Effector CD8-positive, alpha-beta T cell (primary cell): ENCODE measurements around the gene RNASE8.

Experiments
- DNase-seq: peaks from one replicate; lab custom pipeline; 2025; lab: John Stamatoyannopoulos, UW

RNASE8 gene

DNA sequence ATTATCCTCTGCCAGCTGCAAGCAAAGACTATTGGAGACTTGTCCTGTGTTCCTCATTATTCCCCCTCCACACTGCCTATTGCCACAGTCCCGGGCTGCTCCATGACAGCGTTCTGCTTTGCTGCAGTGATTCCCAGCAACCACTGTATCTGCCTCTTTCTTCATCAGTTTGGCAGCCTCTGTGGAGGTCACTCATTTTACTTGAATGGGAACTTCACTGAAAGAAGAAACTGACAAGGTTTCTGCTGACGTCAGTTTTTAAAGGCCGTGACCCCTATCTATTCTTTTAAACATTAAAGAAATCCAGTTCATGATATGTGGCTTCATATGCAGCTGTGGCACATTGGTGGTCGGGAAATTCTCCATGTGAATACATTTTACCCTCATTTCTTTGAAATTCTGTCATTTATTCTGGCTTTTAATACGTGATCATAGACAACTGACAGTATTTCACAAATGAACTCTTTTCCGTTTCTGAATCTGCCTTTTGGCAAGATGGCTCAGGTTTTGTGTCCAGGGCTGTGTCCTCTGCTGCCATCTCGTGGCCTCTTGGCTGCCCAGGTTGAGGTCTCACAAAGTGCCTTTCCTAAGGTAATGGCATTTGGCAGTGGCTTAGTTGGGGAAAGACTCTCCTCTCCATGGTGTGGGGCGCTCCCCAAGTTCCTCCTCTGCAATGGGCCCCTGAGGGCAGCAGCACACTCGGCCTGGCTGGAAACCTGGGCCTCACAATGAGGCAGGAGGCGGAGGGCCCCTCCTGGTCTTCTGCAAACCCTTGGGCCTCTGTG is 49.1 kb downstream of the RNASE8 start:
- peak; percentile 49 for DNase-seq

GRCh38 chr14:21107283-21107800 is 49.7 kb downstream of the RNASE8 start:
- no peak for DNase-seq
